ENCODE results near the gene LIPA. TPM values are rescaled to one million over a fixed set of nuclear protein-coding genes. Genes with fewer than 3 reads are reported as not detected.
"Not testable (repeated sequence)": the region's sequence is repeated elsewhere in the genome, so short reads cannot be mapped to it uniquely, and the experiment has no call there.

LIPA gene
- total and polyA plus RNA-seq, 4 donors = 57.7 to 113 (median 66.2) TPM

- no peak overlapping the region for H3K27ac ChIP-seq (ENCODE audit: low read depth, low read length)
- peaks cover 21% of the 10 kb centered on the region for H3K4me1 ChIP-seq (ENCODE audit: control insufficient read depth, insufficient read depth, low read length)
- peak overlapping the region; percentile 47 for H3K4me3 ChIP-seq (ENCODE audit: low read depth, low read length)
- no peaks in the 10 kb centered on the region for H3K9me3 ChIP-seq (ENCODE audit: control insufficient read depth, insufficient read depth, low read length)
- 7% methylated on average over 40 of the region's 42 CpGs for WGBS (ENCODE audit: insufficient coverage)
- H3K27me3 ChIP-seq (ENCODE audit: control insufficient read depth, insufficient read depth, low read length) = peaks cover 52% of the 10 kb centered on the region
- DNase-seq (ENCODE audit: low read depth in 4 of 6, low spot score in 6 of 6) = peak in 2 of 6 donors; percentile 45 to 51
- no peaks in the 10 kb centered on the region for H3K36me3 ChIP-seq (ENCODE audit: control insufficient read depth, insufficient read depth, low read length)
Observed at GRCh38 chr10:89206402-89207180, 45.0 kb downstream of the LIPA start.

- H3K27ac ChIP-seq (ENCODE audit: low read depth, low read length) = no peak overlapping the region
- WGBS (ENCODE audit: insufficient coverage) = 59% methylated on average over 2 of the region's 6 CpGs
- peaks cover 21% of the 10 kb centered on the region for H3K4me1 ChIP-seq (ENCODE audit: control insufficient read depth, insufficient read depth, low read length)
- DNase-seq (ENCODE audit: low read depth in 4 of 6, low spot score in 6 of 6) = peak in 1 of 6 donors; percentile 32
- H3K4me3 ChIP-seq (ENCODE audit: low read depth, low read length) = no peak overlapping the region
- no peaks in the 10 kb centered on the region for H3K36me3 ChIP-seq (ENCODE audit: control insufficient read depth, insufficient read depth, low read length)
- H3K9me3 ChIP-seq (ENCODE audit: control insufficient read depth, insufficient read depth, low read length) = no peaks in the 10 kb centered on the region
- peaks cover 40% of the 10 kb centered on the region for H3K27me3 ChIP-seq (ENCODE audit: control insufficient read depth, insufficient read depth, low read length)
Observed at GRCh38 chr10:89204621-89205185, 46.9 kb downstream of the LIPA start.

GRCh38 chr10:89203237-89203636 lies 48.3 kb downstream of the LIPA start:
- H3K27ac ChIP-seq (ENCODE audit: low read depth, low read length) = no peak overlapping the region
- H3K9me3 ChIP-seq (ENCODE audit: control insufficient read depth, insufficient read depth, low read length) = no peaks in the 10 kb centered on the region
- no peaks in the 10 kb centered on the region for H3K36me3 ChIP-seq (ENCODE audit: control insufficient read depth, insufficient read depth, low read length)
- 92% methylated on average over 1 of the region's 1 CpG for WGBS (ENCODE audit: insufficient coverage)
- no peak overlapping the region for H3K4me3 ChIP-seq (ENCODE audit: low read depth, low read length)
- peaks cover 27% of the 10 kb centered on the region for H3K27me3 ChIP-seq (ENCODE audit: control insufficient read depth, insufficient read depth, low read length)
- H3K4me1 ChIP-seq (ENCODE audit: control insufficient read depth, insufficient read depth, low read length) = peaks cover 19% of the 10 kb centered on the region
- DNase-seq (ENCODE audit: low read depth in 4 of 6, low spot score in 6 of 6) = no peak

- Histone ChIP-seq H3K27me3 (ENCODE audit: control insufficient read depth, insufficient read depth, low read length) (peaks cover 15% of the 10 kb centered on the region), H3K4me3 (ENCODE audit: low read depth, low read length) (no peak overlapping the region), H3K9me3 (ENCODE audit: control insufficient read depth, insufficient read depth, low read length) (no peaks in the 10 kb centered on the region), H3K36me3 (ENCODE audit: control insufficient read depth, insufficient read depth, low read length) (no peaks in the 10 kb centered on the region), H3K27ac (ENCODE audit: low read depth, low read length) (no peak overlapping the region), H3K4me1 (ENCODE audit: control insufficient read depth, insufficient read depth, low read length) (peaks cover 9% of the 10 kb centered on the region)
- DNase-seq (ENCODE audit: low read depth in 4 of 6, low spot score in 6 of 6) = no peak
- 79% methylated on average over 1 of the region's 2 CpGs for WGBS (ENCODE audit: insufficient coverage)
Observed at GRCh38 chr10:89202033-89202425, 49.5 kb downstream of the LIPA start.

GRCh38 chr10:89201345-89202032 lies 50.1 kb downstream of the LIPA start:
- WGBS (ENCODE audit: insufficient coverage) = 74% methylated on average over 2 of the region's 7 CpGs
- no peaks in the 10 kb centered on the region for H3K9me3 ChIP-seq (ENCODE audit: control insufficient read depth, insufficient read depth, low read length)
- no peak overlapping the region for H3K27ac ChIP-seq (ENCODE audit: low read depth, low read length)
- DNase-seq (ENCODE audit: low read depth in 4 of 6, low spot score in 6 of 6) = no peak
- no peaks in the 10 kb centered on the region for H3K36me3 ChIP-seq (ENCODE audit: control insufficient read depth, insufficient read depth, low read length)
- peaks cover 3% of the 10 kb centered on the region for H3K4me1 ChIP-seq (ENCODE audit: control insufficient read depth, insufficient read depth, low read length)
- H3K4me3 ChIP-seq (ENCODE audit: low read depth, low read length) = no peak overlapping the region
- H3K27me3 ChIP-seq (ENCODE audit: control insufficient read depth, insufficient read depth, low read length) = peaks cover 10% of the 10 kb centered on the region

- WGBS (ENCODE audit: insufficient coverage) = no CpG with 5 or more reads among the region's 4 CpGs
- H3K27me3 ChIP-seq (ENCODE audit: control insufficient read depth, insufficient read depth, low read length) = no peaks in the 10 kb centered on the region
- no peaks in the 10 kb centered on the region for H3K4me1 ChIP-seq (ENCODE audit: control insufficient read depth, insufficient read depth, low read length)
- no peak for DNase-seq (ENCODE audit: low read depth in 4 of 6, low spot score in 6 of 6)
- H3K27ac ChIP-seq (ENCODE audit: low read depth, low read length) = no peak overlapping the region
- no peak overlapping the region for H3K4me3 ChIP-seq (ENCODE audit: low read depth, low read length)
- no peaks in the 10 kb centered on the region for H3K9me3 ChIP-seq (ENCODE audit: control insufficient read depth, insufficient read depth, low read length)
- no peaks in the 10 kb centered on the region for H3K36me3 ChIP-seq (ENCODE audit: control insufficient read depth, insufficient read depth, low read length)
Observed at GRCh38 chr10:89197473-89197872, 54.1 kb downstream of the LIPA start.

GRCh38 chr10:89191301-89191700 lies 60.3 kb downstream of the LIPA start:
- not testable (repeated sequence) for H3K27ac ChIP-seq (ENCODE audit: low read depth, low read length); DNase-seq (ENCODE audit: low read depth in 4 of 6, low spot score in 6 of 6); H3K4me1 ChIP-seq (ENCODE audit: control insufficient read depth, insufficient read depth, low read length); H3K9me3 ChIP-seq (ENCODE audit: control insufficient read depth, insufficient read depth, low read length); H3K27me3 ChIP-seq (ENCODE audit: control insufficient read depth, insufficient read depth, low read length); H3K36me3 ChIP-seq (ENCODE audit: control insufficient read depth, insufficient read depth, low read length); H3K4me3 ChIP-seq (ENCODE audit: low read depth, low read length)
- WGBS (ENCODE audit: insufficient coverage) = 86% methylated on average over 1 of the region's 3 CpGs

- Histone ChIP-seq H3K4me1 (ENCODE audit: control insufficient read depth, insufficient read depth, low read length) (no peaks in the 10 kb centered on the region), H3K4me3 (ENCODE audit: low read depth, low read length) (no peak overlapping the region), H3K27me3 (ENCODE audit: control insufficient read depth, insufficient read depth, low read length) (no peaks in the 10 kb centered on the region), H3K27ac (ENCODE audit: low read depth, low read length) (no peak overlapping the region), H3K36me3 (ENCODE audit: control insufficient read depth, insufficient read depth, low read length) (no peaks in the 10 kb centered on the region), H3K9me3 (ENCODE audit: control insufficient read depth, insufficient read depth, low read length) (peaks cover 1% of the 10 kb centered on the region)
- no CpG with 5 or more reads among the region's 2 CpGs for WGBS (ENCODE audit: insufficient coverage)
- peak in 1 of 6 donors; percentile 10 for DNase-seq (ENCODE audit: low read depth in 4 of 6, low spot score in 6 of 6)
Observed at GRCh38 chr10:89189211-89189734, 62.3 kb downstream of the LIPA start.

- no peak for DNase-seq (ENCODE audit: low read depth in 4 of 6, low spot score in 6 of 6)
- peaks cover 1% of the 10 kb centered on the region for H3K9me3 ChIP-seq (ENCODE audit: control insufficient read depth, insufficient read depth, low read length)
- H3K27me3 ChIP-seq (ENCODE audit: control insufficient read depth, insufficient read depth, low read length) = no peaks in the 10 kb centered on the region
- no peaks in the 10 kb centered on the region for H3K4me1 ChIP-seq (ENCODE audit: control insufficient read depth, insufficient read depth, low read length)
- H3K4me3 ChIP-seq (ENCODE audit: low read depth, low read length) = no peak overlapping the region
- no peaks in the 10 kb centered on the region for H3K36me3 ChIP-seq (ENCODE audit: control insufficient read depth, insufficient read depth, low read length)
- H3K27ac ChIP-seq (ENCODE audit: low read depth, low read length) = no peak overlapping the region
Observed at GRCh38 chr10:89185658-89186057, 65.9 kb downstream of the LIPA start.

Measured in spinal cord (tissue), 10 donors.